ENCODE results near the gene CUEDC2. TPM values are rescaled to one million over a fixed set of nuclear protein-coding genes. Genes with fewer than 3 reads are reported as not detected.

CUEDC2 gene
- total RNA-seq, 1 donor from 2014 or later = 44.8 TPM

DNA sequence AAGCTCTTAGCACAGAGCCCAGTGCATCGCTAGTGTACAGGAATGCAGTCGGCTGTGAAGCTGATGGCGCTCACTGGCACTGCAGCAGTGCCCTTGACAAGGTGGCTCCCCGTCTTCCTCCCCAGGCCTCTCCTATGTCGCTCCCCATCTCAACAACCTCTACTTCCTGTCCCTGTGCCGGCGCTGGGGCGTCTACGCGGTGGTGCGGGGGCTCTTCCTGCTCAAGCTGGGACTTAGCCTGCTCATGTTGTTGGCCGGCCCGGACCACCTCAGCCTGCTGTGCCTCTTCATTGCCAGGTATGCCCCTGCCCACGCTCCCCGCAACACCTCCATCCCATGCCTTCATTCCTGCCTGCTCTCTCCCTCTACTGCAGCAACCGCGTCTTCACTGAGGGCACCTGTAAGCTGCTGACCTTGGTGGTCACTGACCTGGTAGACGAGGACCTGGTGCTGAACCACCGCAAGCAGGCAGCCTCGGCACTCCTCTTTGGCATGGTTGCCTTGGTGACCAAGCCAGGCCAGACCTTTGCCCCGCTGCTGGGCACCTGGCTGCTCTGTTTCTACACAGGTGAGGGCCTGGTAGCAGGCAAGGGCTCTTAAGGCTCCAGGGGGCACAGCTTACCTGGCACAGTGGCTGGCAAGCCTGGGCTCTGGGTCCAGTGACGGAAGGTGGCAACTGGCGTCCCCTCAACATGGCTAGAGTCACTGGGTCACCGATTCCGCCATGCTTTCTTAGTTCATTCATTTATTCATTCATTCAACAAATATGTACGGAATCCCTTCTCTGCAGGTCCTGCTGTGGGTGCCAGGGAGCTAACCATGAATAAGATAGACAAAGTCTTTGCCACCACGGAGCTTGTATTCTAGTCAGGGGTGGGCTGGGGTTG is 41.3 kb upstream of the CUEDC2 start:
- no peak overlapping the region for H3K4me3 ChIP-seq
- no peak overlapping the region for H3K27ac ChIP-seq
- intact Hi-C loops (cut with DNase I) = no loop called here
- TF ChIP-seq, protein P1, sequence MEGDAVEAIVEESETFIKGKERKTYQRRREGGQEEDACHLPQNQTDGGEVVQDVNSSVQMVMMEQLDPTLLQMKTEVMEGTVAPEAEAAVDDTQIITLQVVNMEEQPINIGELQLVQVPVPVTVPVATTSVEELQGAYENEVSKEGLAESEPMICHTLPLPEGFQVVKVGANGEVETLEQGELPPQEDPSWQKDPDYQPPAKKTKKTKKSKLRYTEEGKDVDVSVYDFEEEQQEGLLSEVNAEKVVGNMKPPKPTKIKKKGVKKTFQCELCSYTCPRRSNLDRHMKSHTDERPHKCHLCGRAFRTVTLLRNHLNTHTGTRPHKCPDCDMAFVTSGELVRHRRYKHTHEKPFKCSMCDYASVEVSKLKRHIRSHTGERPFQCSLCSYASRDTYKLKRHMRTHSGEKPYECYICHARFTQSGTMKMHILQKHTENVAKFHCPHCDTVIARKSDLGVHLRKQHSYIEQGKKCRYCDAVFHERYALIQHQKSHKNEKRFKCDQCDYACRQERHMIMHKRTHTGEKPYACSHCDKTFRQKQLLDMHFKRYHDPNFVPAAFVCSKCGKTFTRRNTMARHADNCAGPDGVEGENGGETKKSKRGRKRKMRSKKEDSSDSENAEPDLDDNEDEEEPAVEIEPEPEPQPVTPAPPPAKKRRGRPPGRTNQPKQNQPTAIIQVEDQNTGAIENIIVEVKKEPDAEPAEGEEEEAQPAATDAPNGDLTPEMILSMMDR (IDR thresholded peaks at IDR 0.05) = no peak
- peaks cover 16% of the 10 kb centered on the region for H3K36me3 ChIP-seq
- ATAC-seq (no peak), DNase-seq (no peak)
- H3K4me1 ChIP-seq = peaks cover 4% of the 10 kb centered on the region
- no peaks in the 10 kb centered on the region for H3K9me3 ChIP-seq
- H3K27me3 ChIP-seq = no peaks in the 10 kb centered on the region

DNA sequence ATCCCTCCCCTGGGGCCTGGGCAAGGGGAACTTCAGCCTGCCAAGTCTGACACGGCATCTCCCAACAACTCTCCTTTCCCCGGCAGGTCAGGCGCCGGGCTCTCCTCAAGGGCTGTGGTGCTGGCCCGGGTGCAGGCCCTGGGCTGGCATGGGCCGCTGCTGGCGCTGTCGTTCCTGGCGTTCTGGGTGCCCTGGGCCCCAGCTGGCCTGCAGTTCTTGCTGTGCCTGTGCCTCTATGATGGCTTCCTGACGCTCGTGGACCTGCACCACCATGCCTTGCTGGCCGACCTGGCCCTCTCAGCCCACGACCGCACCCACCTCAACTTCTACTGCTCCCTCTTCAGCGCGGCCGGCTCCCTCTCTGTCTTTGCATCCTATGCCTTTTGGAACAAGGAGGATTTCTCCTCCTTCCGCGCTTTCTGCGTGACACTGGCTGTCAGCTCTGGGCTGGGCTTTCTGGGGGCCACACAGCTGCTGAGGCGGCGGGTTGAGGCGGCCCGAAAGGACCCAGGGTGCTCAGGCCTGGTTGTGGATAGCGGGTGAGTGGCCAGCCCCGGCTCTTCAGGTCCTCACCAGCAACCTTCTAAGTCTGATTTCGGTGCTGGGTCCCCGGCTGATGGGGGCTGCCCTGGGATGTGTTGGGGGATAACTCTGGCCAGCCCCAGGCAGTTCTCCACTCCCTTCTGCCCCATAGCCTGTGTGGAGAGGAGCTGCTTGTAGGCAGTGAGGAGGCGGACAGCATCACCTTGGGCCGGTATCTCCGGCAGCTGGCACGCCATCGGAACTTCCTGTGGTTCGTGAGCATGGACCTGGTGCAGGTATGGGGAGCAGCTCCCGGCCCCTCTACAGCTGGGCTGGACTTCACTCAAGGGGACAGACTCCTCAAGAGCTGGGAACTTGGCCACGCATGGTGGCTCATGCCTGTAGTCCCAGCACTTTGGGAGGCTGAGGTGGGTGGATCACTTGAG is 38.5 kb upstream of the CUEDC2 start:
- no peak for ATAC-seq
- TF ChIP-seq, protein P1 (IDR thresholded peaks at IDR 0.05) = no peak
- Histone ChIP-seq H3K4me1 (peaks cover 4% of the 10 kb centered on the region), H3K4me3 (no peak overlapping the region), H3K27ac (no peak overlapping the region), H3K36me3 (peaks cover 12% of the 10 kb centered on the region), H3K9me3 (no peaks in the 10 kb centered on the region), H3K27me3 (no peaks in the 10 kb centered on the region)
- DNase-seq = no peak
- intact Hi-C loops (cut with DNase I) = no loop called here

DNA sequence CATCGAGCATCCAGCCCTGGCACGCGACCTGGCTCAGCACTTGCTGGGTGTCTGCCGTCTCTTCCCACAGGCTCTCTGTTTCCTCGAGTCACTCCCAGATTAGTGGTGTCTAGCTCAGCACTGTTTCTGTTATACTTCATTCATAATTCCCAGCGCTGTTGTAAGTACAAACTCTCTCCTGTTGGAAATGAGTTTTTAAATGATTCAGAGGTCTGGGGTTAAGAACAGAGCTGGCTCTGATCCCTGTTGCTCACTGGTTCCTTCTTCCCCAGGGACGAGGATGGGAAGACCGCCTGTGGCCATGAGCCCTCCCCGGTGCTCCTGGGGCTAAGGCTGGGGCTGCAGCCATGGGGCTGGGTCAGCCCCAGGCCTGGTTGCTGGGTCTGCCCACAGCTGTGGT is 36.3 kb upstream of the CUEDC2 start:
- peak overlapping the region; percentile 60 for H3K27ac ChIP-seq
- TF ChIP-seq, protein P1 (IDR thresholded peaks at IDR 0.05) = no peak
- ATAC-seq = no peak

DNA sequence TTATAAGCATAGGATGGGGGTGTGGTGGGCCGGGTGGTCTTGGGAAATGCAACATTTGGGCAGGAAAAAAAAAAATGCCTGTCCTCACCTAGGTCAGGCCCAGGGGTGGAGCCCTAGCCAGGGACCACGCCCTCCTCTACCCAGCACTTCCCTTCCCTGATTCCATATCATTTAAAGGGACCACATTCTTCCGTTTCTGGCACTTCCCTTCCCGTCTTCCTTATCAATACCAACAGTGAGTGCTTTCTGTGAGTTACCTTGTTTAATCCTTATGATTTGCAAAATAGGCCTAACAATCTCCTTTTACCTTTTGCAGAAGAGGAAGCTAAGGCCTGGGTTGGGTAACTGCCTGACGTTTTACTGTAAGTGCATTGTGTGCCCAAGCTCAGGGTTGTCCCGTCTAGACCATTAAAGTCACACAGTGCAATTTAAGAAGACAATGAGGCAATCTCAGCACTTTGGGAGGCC is 35.6 kb upstream of the CUEDC2 start:
- peaks cover 4% of the 10 kb centered on the region for H3K4me1 ChIP-seq
- H3K4me3 ChIP-seq = no peak overlapping the region
- H3K27me3 ChIP-seq = no peaks in the 10 kb centered on the region
- H3K27ac ChIP-seq = peak overlapping the region; percentile 60
- intact Hi-C loops (cut with DNase I) = no loop called here
- TF ChIP-seq, protein P1 (IDR thresholded peaks at IDR 0.05) = no peak
- no peaks in the 10 kb centered on the region for H3K9me3 ChIP-seq
- DNase-seq = no peak
- ATAC-seq = peak; percentile 75
- H3K36me3 ChIP-seq = peaks cover under 1% of the 10 kb centered on the region

More for the DNA sequence above, 36.3 kb upstream of the CUEDC2 start:
- intact Hi-C loops (cut with DNase I) = no loop called here
- DNase-seq = no peak
- Histone ChIP-seq H3K4me3 (no peak overlapping the region), H3K27me3 (no peaks in the 10 kb centered on the region), H3K4me1 (peaks cover 4% of the 10 kb centered on the region), H3K36me3 (peaks cover 5% of the 10 kb centered on the region), H3K9me3 (no peaks in the 10 kb centered on the region)

DNA sequence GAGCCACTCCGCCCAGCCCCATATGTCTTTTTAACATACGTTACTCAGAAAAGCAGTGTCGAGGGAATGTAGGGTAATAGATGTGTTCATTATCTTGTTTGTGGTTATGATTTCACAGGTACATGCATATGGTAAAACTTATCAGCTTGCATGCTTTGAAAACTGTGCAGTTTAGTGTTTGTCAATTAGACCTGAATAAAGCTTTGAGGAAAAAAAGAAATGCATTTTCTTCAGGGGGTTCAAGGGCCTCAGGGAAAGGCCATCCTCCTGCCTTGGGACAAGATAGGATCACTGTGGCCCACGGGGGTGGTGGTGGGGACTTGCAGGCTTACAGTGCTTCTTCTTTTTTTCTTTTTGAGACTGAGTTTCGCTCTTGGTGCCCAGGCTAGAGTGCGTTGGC is 34.9 kb upstream of the CUEDC2 start:
- intact Hi-C loops (cut with DNase I) = no loop called here
- TF ChIP-seq, protein P1 (IDR thresholded peaks at IDR 0.05) = no peak
- Histone ChIP-seq H3K9me3 (no peaks in the 10 kb centered on the region), H3K4me3 (no peak overlapping the region), H3K27me3 (no peaks in the 10 kb centered on the region), H3K27ac (no peak overlapping the region), H3K36me3 (no peaks in the 10 kb centered on the region), H3K4me1 (peaks cover 7% of the 10 kb centered on the region)
- no peak for DNase-seq
- ATAC-seq = no peak

Data from upper lobe of right lung (tissue), 1 donor.